NK-92 treated with Interleukin-12 subunit alpha and Interleukin-12 subunit beta, amount 100 ng/mL, for 24 hours (cell line): Measurements from ENCODE around the gene HOATZ.

Source experiments
- DNase-seq: peaks from one replicate; lab custom pipeline; 2025; lab: John Stamatoyannopoulos, UW

HOATZ gene

DNA sequence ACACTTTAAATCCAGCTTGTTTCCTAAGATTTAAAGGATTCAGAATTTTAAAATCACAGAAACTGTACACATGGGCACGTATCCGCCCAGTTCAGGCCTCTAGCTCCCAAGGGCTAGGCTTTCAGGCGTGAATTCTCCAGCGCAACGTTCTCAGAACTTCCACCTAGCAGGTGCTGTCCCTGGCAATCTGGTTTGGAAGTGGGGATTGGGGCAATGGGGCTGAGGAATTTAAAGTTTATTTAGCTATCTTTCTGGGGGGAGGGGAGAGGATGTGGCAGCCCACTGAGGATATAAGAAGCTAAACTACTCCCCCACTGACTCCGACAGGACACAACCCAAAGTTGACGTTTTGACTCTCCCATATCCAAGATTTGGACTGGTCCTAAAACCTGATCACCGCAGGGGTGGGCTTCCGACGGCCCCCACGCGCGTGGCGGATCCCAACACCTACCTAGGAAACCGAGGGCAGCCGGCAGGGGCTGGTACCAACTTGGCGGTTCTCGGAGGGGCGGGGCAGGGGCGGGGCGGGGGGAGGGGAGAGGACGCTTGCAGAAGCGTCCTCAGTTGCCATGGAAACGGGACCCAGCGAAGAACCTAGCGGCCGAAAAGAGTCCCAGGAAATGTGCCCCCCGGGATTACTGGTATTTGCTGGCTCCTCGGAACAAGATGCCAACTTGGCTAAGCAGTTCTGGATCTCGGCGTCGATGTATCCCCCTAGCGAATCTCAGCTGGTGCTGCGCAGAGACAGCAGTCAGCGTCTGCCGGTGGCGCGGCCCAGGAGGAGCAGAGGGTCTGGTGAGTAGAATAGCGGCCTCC lies at the start of gene HOATZ:
HOATZ (plus strand) TSS at position 563 of the 816 bp plus-strand sequence; CDS start at position 570, 7 bp downstream.
- no peak for DNase-seq

DNA sequence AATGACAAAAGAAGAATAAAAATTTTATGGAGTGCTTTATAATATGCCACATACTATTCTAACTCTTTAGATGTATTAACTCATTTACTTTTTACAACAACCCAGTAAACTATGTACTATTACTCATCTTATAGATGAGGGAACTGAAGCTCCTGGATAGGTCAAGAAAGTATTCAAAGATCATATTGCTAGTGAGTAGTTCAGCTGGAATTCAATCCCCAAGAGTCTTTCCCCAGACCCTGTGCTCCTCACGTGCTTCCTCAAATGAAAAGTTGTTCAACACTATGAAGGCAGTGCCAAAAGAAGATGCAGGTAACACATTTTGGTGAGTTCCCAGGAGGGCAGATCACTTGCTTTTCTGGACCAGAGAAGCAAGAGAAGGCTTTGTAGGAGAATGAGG lies 49.2 kb upstream of the HOATZ start:
- no peak for DNase-seq

DNA sequence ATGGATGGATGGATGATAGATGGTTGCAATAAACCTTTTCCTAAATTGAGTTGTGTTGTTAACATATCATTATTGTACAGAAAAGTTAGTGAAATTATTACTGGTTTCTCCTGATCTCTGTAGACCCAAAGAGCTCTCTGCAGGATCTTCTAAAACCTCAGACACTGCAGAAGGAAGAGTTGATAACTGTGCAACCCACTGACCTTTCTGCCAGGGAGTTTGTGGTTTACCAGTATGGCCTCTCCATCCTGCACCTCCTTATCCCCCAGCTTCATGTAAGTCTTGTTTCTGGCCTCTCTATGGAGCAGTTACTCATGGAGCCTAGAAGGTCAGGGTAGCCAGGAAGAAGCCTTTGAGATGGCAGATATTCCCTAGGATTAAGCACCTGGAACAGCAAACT lies 48.0 kb upstream of the HOATZ start:
- no peak for DNase-seq

GRCh38 chr11:111469200-111469599 lies 45.4 kb upstream of the HOATZ start:
- no peak for DNase-seq

DNA sequence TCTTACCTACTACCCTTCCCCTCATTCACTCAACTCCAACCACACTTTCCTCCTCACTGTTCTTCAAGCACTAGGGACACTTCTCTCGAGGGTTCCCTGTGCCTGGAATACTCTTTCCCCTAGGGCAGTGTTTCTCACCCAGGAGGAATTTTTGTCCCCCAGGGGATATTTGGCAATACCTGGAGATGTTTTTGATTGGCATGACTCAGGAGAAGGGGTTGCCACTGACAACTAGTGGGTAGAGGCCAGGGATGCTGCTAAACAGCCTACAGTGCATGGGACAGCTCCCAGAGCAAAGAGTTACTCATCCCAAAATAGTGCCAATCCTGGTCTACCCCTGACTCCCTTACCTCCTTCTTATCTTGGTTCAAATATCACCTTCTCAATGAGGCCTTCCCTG lies 42.4 kb upstream of the HOATZ start:
- no peak for DNase-seq

DNA sequence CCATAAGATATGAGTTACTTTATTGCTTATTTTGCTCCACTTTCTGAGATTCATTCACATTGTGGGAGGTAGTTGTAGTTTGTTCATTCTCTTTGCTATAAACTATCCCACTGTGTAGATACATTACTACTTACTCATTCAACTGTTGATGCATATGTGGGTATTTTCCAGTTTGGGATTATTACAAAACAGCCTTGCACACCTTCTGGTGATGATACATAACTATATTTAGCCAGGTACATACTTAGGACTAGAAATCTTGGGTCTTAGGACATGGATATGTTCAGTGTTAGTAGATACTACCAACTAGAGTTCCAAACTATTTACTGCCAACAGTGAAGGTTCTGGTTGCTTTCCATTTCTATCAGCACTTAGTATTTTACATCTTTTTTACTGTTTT lies 40.1 kb upstream of the HOATZ start:
- no peak for DNase-seq

DNA sequence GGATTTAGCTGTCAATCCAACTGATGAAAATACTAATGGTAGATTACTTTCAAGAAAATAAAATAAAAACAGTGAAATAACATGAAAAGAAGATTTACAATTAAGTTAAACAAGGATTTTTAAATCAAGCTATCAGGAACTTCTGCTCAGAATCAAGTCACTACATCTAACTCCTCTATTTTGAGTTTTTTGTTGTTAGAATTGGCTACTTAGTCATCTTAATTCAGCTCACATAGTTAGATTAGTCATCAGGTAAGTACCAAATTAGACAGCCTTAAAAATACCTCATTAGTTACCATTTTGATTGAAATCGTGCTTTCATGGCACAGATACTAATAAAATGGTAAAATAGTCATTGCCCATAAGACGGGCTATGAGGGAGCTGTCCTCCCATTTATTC lies 38.2 kb upstream of the HOATZ start:
- no peak for DNase-seq

GRCh38 chr11:111476956-111477355 lies 37.6 kb upstream of the HOATZ start:
- no peak for DNase-seq

- no peak for DNase-seq
These were observed 36.7 kb upstream of the HOATZ start for GRCh38 chr11:111477898-111478297.

DNA sequence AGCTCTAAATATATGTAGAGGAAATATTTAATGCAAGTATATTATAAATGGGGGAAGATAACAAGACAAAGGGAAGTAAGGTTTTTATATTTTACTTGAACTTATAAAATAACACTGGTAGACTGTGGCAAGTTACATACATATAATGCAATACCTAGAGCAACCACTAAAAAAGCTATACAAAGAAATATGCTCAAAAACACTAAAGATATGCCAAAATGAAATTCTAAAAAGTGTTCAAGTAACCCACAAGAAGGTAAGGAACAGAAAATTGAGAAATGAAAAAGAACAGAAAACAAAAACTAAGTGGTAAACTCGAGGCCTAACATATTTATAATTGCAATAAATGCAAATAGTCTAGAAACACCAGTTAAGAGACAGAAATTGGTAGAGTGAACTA lies 34.9 kb upstream of the HOATZ start:
- no peak for DNase-seq

DNA sequence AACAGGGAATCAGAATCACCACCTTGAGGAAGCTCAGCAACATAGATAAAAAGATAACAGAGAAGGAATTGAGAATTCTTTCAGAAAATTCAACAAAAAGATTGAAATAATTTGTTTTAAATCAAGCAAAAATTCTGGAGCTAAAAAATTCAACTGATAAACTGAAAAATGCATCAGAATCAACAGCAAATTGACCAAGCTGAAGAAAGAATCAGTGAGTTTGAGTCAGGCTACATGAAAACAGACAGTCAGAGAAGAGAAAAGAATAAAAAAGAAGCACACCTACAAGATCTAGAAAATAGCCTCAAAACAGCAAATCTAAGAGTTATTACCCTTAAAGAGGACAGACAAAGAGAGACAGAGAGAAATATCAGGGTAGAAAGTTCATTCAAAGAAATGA lies 31.1 kb upstream of the HOATZ start:
- DNase-seq, result no peak

DNA sequence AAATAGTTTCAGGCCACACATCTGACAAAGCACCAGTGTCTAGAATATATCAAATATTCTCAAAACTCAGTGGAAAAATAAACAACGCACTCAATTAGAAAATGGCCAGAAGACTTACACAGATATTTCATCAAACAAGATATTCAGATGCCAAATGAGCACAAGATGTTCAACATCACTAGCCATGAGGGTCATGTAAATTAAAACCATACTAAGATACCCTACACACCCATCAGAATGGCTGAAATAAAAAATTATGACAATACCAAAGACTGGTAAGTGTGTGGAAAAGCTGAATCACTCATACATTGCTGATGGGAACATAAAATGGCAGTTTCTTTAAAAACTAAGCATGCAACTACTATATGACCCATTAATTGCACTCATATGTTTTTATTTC lies 24.1 kb upstream of the HOATZ start:
- no peak for DNase-seq

GRCh38 chr11:111494040-111494439 lies 20.5 kb upstream of the HOATZ start:
- no peak for DNase-seq

GRCh38 chr11:111499483-111499882 lies 15.1 kb upstream of the HOATZ start:
- DNase-seq, result no peak

DNA sequence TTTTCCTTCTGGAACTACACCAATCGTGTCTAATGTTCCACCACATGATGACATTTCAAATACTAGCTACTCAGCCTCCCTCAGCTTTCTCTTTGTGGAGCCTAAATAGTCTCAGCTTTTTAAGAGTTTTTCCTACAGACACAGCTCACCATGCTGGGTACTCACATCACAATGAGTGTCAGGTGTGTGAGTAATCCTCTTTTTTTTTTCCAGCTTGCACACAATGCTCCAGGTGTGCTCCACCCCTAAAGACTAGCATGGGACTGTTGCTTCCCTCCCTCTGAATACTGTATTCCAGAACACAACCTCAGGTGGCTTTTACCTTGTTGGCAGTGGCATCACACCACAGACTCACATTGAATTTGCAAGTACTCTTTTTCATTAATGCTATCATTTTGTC lies 14.1 kb upstream of the HOATZ start:
- DNase-seq, result no peak

- DNase-seq, result no peak
These were observed 12.0 kb upstream of the HOATZ start for GRCh38 chr11:111502611-111503010.

DNA sequence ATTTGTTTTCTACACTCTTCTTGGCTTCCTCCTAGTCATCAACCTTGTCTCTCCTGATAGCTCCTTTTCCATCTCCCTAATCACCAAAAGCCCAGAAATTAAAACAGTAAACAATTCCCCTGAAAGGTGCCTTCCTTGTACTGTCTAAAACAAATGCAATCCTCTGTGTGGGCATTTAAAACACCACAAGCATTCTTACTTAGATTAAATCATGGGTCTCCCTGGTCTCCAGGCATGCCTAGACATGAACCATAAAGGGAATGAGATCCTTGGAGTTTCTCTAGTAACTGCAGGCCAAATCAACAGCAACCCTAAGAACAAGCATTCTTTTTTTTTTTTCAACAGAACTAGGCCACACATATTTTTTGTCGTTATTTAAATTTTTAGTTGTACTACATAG lies 4.3 kb upstream of the HOATZ start:
- no peak for DNase-seq

GRCh38 chr11:111512296-111513239 lies 2.0 kb upstream of the HOATZ start, which contains the start of gene BTG4:
Gene BTG4 (minus strand): TSS chr11:111512386. CDS start chr11:111498776, 13,610 bp downstream.
- no peak for DNase-seq

GRCh38 chr11:111513240-111513605 lies 1.4 kb upstream of the HOATZ start:
- DNase-seq, result no peak

- no peak for DNase-seq
These were observed 1.0 kb downstream of the HOATZ start for GRCh38 chr11:111515591-111515990.

- no peak for DNase-seq
These were observed 4.1 kb downstream of the HOATZ start for GRCh38 chr11:111518668-111519067.

DNA sequence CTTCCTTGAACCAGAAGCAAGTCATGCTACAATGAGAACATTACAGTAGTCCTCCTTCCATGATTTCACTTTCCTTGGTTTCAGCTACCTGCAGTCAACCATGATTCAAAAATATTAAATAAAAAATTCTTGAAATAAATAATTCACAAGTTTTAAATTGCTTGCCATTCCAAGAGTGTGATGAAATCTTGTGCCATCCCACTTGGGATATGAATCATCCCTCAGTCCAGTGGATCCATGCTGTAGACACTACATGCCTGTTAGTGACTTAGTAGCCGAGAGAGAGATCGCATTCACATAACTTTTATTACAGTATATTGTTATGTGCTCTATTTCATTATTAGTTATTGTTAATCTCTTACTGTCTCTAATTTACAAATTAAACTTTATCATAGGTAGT lies 6.0 kb downstream of the HOATZ start:
- no peak for DNase-seq

DNA sequence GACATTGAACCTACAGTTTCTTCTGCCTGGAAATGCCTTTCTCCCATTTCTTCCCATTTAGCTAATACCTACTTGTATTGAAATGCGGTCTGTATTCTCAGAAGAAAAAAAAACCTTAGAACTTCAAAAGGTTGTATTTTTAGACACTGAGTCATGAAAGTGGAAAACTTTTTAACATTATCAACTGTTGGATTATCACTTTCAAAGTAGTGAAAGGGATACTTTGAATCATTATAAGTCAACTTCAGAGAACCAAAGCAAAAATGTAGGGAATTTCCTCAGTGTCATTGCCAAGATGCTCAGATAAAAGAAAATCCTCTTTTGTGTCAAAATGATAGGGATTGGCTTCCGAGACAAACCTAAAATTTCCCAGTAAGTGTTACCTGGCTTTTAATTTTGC lies 6.6 kb downstream of the HOATZ start:
- no peak for DNase-seq
